CD4-positive, alpha-beta memory T cell (primary cell): ENCODE measurements around the gene WDR20. TPM values are rescaled to one million over a fixed set of nuclear protein-coding genes. Genes with fewer than 3 reads are reported as not detected.

Experiments used
- CTCF ChIA-PET: fragments of 350-600 bp; sonication (Branson Sonifier 250); formaldehyde crosslinking; loops from one replicate; lab custom pipeline; 2021; ENCODE audit warnings: inconsistent platforms; ENCODE audit not compliant: partially characterized antibody; lab: Charles Lee
- POLR2A ChIA-PET: fragments of 350-600 bp; sonication (Branson Sonifier 250); formaldehyde crosslinking; loops from one replicate; lab custom pipeline; 2021; ENCODE audit not compliant: partially characterized antibody; lab: Charles Lee
- DNase-seq, 5 donors: peaks; one replicate each; pipeline versions ENCODE4 v3.0.0 to v3.0.0-alpha.2; 2020 to 2022; ENCODE audit warnings: mixed read lengths in 1 of 5
- H3K27ac ChIP-seq: one replicate; pipeline ENCODE4 v1.7.0; 2013; ENCODE audit warnings: low read depth, low read length
- H3K27me3 ChIP-seq: 2 replicates; pipeline ENCODE4 v1.7.0; 2013; ENCODE audit warnings: mild to moderate bottlenecking, low read length, moderate library complexity; ENCODE audit not compliant: insufficient read depth
- H3K36me3 ChIP-seq: 2 replicates; pipeline ENCODE4 v1.7.0; 2013; ENCODE audit warnings: mild to moderate bottlenecking, low read length, moderate library complexity; ENCODE audit not compliant: insufficient read depth
- H3K4me1 ChIP-seq: 2 replicates; pipeline ENCODE4 v1.7.0; 2013; ENCODE audit warnings: mild to moderate bottlenecking, low read length, moderate library complexity; ENCODE audit not compliant: insufficient read depth
- H3K4me3 ChIP-seq, 2 donors: one replicate each; pipeline ENCODE4 v1.7.0; 2013; ENCODE audit warnings: low read length in 2 of 2, mild to moderate bottlenecking in 1 of 2
- H3K9me3 ChIP-seq, 2 donors: one replicate each; pipeline ENCODE4 v1.7.0; 2013; ENCODE audit warnings: low read length in 2 of 2, control low read depth in 1 of 2; ENCODE audit not compliant: control insufficient read depth in 1 of 2
- H3K27ac Mint-ChIP-seq, 7 donors: one replicate each; pipeline ENCODE4 v1.8.0; 2020 to 2021; ENCODE audit warnings: mixed read lengths in 7 of 7, mild to moderate bottlenecking in 6 of 7, inconsistent platforms in 3 of 7, moderate library complexity in 3 of 7
- H3K27me3 Mint-ChIP-seq, 2 donors: one replicate each; pipeline ENCODE4 v1.8.0; 2020 to 2021; ENCODE audit warnings: mixed read lengths in 2 of 2
- H3K36me3 Mint-ChIP-seq, 2 donors: one replicate each; pipeline ENCODE4 v1.8.0; 2020 to 2021; ENCODE audit warnings: mixed read lengths in 2 of 2, inconsistent platforms in 1 of 2, mild to moderate bottlenecking in 1 of 2
- H3K4me1 Mint-ChIP-seq, 4 donors: one replicate each; pipeline ENCODE4 v1.8.0; 2020 to 2021; ENCODE audit warnings: mixed read lengths in 4 of 4, mild to moderate bottlenecking in 1 of 4
- H3K4me3 Mint-ChIP-seq, 8 donors: one replicate each; pipeline ENCODE4 v1.8.0; 2020 to 2021; ENCODE audit warnings: mixed read lengths in 8 of 8, mild to moderate bottlenecking in 7 of 8, moderate library complexity in 6 of 8, inconsistent platforms in 3 of 8
- H3K9me3 Mint-ChIP-seq, 8 donors: one replicate each; pipeline ENCODE4 v1.8.0; 2020 to 2021; ENCODE audit warnings: mixed read lengths in 8 of 8, mild to moderate bottlenecking in 5 of 8, inconsistent platforms in 3 of 8, moderate library complexity in 1 of 8
- intact Hi-C: fragments of 100-400 bp; cut with micrococcal nuclease; formaldehyde crosslinking; loops from one replicate; pipeline ENCODE4 v1.15.1; 2023
- polyA plus RNA-seq, 2 donors: library from polyadenylated mRNA; unstranded; fragments of 300-500 nt; fragmentation: Illumina TruSeq; gene quantifications; one replicate each; pipeline ENCODE4 v1.2.3, GENCODE V29; 2021
- total RNA-seq, 2 experiments: library from RNA; stranded (reverse); gene quantifications; one replicate each; pipeline ENCODE4 v1.2.3, GENCODE V29; 2021

The WDR20 gene
- total and polyA plus RNA-seq, 4 experiments from 2014 or later, result 18.8 to 57.9 (median 39.6) TPM

DNA sequence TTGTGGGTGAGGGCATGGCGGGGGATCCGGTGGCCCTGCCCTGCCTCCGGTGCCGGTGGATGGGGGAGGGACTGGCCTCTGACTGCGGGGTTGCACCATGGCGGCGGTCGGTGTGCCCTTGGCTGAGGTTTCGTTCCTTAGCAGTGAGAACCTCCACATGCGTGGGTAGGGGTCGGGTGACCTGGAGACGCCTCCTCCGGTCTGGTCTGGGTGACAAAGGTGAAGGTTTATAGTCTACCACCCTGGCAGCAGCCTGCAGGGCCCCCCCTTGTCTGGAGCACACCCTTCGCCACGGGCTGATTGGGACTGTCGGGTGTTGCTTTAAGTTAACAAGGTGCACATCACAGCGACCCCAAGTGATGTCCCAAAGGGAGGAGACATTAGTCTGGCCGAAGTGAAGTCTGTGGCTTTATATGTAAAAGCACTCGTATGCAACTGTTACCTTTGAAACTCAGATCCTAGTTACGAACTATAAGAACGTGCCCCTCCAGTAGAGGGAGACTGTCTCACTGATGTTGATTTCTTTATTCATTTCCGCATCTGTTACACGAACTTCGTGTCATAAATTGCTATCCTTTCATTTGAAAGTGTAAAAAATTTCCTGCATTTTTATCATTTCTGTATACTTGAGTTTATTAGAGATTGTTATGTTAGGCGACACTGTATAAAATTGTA is 74.4 kb downstream of the WDR20 start:
- Histone ChIP-seq H3K27me3 (no peaks in the 10 kb centered on the region), H3K4me1 (no peaks in the 10 kb centered on the region), H3K9me3 (no peaks in the 10 kb centered on the region), H3K4me3 (no peak overlapping the region), H3K27ac (no peak overlapping the region), H3K36me3 (peaks cover 19% of the 10 kb centered on the region)
- no peak overlapping the region for H3K4me3 Mint-ChIP-seq
- CTCF ChIA-PET, result no interaction called here
- intact Hi-C loops, result no loop called here
- no peak for DNase-seq
- H3K27me3 Mint-ChIP-seq, result no peaks in the 10 kb centered on the region
- POLR2A ChIA-PET, result interaction anchor here (1.3 kb wide), 1 partner anchor 8 kb away, joined by 4 read pairs; no protein-coding TSS in a partner anchor
- no peak overlapping the region for H3K27ac Mint-ChIP-seq
- H3K9me3 Mint-ChIP-seq, result no peaks in the 10 kb centered on the region
- H3K4me1 Mint-ChIP-seq, result peaks cover 0 to 18% (median 3%) of the 10 kb centered on the region in 4 donors
- H3K36me3 Mint-ChIP-seq, result peaks cover 11 to 35% of the 10 kb centered on the region in 2 donors

DNA sequence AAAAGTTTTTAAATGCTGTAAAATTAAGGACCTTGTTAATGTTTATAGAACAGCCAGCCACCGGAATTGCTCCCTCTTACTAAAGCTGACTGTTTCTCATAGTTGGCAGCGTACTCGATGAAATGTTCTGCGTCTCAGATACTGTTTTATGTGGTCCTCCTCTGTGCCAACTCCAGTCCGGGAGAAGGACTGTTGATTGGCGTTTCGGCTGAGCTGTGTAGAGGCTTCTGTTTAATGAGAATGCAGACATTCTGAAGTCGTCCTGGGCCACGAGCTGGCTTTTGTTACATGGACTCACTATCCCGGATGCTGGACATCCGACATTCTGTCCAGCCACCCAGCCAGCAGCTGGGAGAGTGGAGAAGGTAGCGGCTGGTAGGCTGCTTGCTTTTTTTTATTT is 75.4 kb downstream of the WDR20 start:
- H3K4me3 ChIP-seq, result no peak overlapping the region
- peaks cover 13% of the 10 kb centered on the region for H3K36me3 ChIP-seq
- ChIA-PET CTCF (interaction anchor here (1.5 kb wide), 1 partner anchor 9 kb away, joined by 3 read pairs; no protein-coding TSS in a partner anchor), POLR2A (interaction anchor here (1.3 kb wide), 1 partner anchor 9 kb away, joined by 4 read pairs; no protein-coding TSS in a partner anchor)
- no peaks in the 10 kb centered on the region for H3K27me3 ChIP-seq
- Mint-ChIP-seq H3K27me3 (no peaks in the 10 kb centered on the region), H3K4me1 (peaks cover 6 to 23% (median 7%) of the 10 kb centered on the region in 4 donors), H3K4me3 (no peak overlapping the region), H3K36me3 (peaks cover 2 to 25% of the 10 kb centered on the region in 2 donors), H3K9me3 (no peaks in the 10 kb centered on the region), H3K27ac (peak overlapping the region in 1 of 7 donors; percentile 47)
- intact Hi-C loops, result no loop called here
- DNase-seq, result no peak
- no peaks in the 10 kb centered on the region for H3K9me3 ChIP-seq
- H3K27ac ChIP-seq, result no peak overlapping the region
- peaks cover 4% of the 10 kb centered on the region for H3K4me1 ChIP-seq

- POLR2A ChIA-PET, result interaction anchor here (1.3 kb wide), 1 partner anchor 9 kb away, joined by 4 read pairs; no protein-coding TSS in a partner anchor
- Histone ChIP-seq H3K4me1 (peaks cover 4% of the 10 kb centered on the region), H3K9me3 (no peaks in the 10 kb centered on the region), H3K27ac (no peak overlapping the region), H3K36me3 (peaks cover 11% of the 10 kb centered on the region), H3K4me3 (no peak overlapping the region), H3K27me3 (no peaks in the 10 kb centered on the region)
- peaks cover 0 to 24% of the 10 kb centered on the region in 2 donors for H3K36me3 Mint-ChIP-seq
- intact Hi-C loops, result no loop called here
- H3K4me3 Mint-ChIP-seq, result no peak overlapping the region
- H3K27me3 Mint-ChIP-seq, result no peaks in the 10 kb centered on the region
- peaks cover 6 to 24% (median 7%) of the 10 kb centered on the region in 4 donors for H3K4me1 Mint-ChIP-seq
- no peaks in the 10 kb centered on the region for H3K9me3 Mint-ChIP-seq
- DNase-seq, result no peak
- peak overlapping the region in 2 of 7 donors; percentile 32 to 74 for H3K27ac Mint-ChIP-seq
- CTCF ChIA-PET, result interaction anchor here (1.5 kb wide), 1 partner anchor 9 kb away, joined by 3 read pairs; no protein-coding TSS in a partner anchor
These were observed 76.0 kb downstream of the WDR20 start for GRCh38 chr14:102215576-102216250.

GRCh38 chr14:102217399-102217798 is 77.7 kb downstream of the WDR20 start:
- H3K27ac ChIP-seq, result no peak overlapping the region
- DNase-seq, result no peak
- no peak overlapping the region for H3K4me3 ChIP-seq
- intact Hi-C loops, result no loop called here
- H3K36me3 ChIP-seq, result peaks cover 4% of the 10 kb centered on the region
- Mint-ChIP-seq H3K27ac (no peak overlapping the region), H3K27me3 (no peaks in the 10 kb centered on the region), H3K9me3 (no peaks in the 10 kb centered on the region), H3K36me3 (peaks cover 0 to 16% of the 10 kb centered on the region in 2 donors), H3K4me3 (no peak overlapping the region), H3K4me1 (peaks cover 6 to 24% (median 7%) of the 10 kb centered on the region in 4 donors)
- ChIA-PET CTCF (no interaction called here), POLR2A (no interaction called here)
- H3K9me3 ChIP-seq, result no peaks in the 10 kb centered on the region
- no peaks in the 10 kb centered on the region for H3K27me3 ChIP-seq
- H3K4me1 ChIP-seq, result peaks cover 4% of the 10 kb centered on the region

- peaks cover 6 to 24% (median 7%) of the 10 kb centered on the region in 4 donors for H3K4me1 Mint-ChIP-seq
- Histone ChIP-seq H3K4me3 (no peak overlapping the region), H3K36me3 (peaks cover 4% of the 10 kb centered on the region), H3K27ac (no peak overlapping the region), H3K9me3 (no peaks in the 10 kb centered on the region), H3K4me1 (peaks cover 4% of the 10 kb centered on the region), H3K27me3 (no peaks in the 10 kb centered on the region)
- no peak overlapping the region for H3K27ac Mint-ChIP-seq
- DNase-seq, result no peak
- intact Hi-C loops, result no loop called here
- ChIA-PET POLR2A (no interaction called here), CTCF (interaction anchor here (1.1 kb wide), 1 partner anchor 37 kb away, joined by 3 read pairs; no protein-coding TSS in a partner anchor)
- no peaks in the 10 kb centered on the region for H3K9me3 Mint-ChIP-seq
- H3K4me3 Mint-ChIP-seq, result no peak overlapping the region
- H3K27me3 Mint-ChIP-seq, result no peaks in the 10 kb centered on the region
- peaks cover 0 to 16% of the 10 kb centered on the region in 2 donors for H3K36me3 Mint-ChIP-seq
These were observed 78.3 kb downstream of the WDR20 start for GRCh38 chr14:102217987-102218421.

GRCh38 chr14:102218688-102219087 is 79.0 kb downstream of the WDR20 start:
- ChIA-PET CTCF (interaction anchor here (1.1 kb wide), 1 partner anchor 37 kb away, joined by 3 read pairs; no protein-coding TSS in a partner anchor), POLR2A (no interaction called here)
- Histone ChIP-seq H3K9me3 (no peaks in the 10 kb centered on the region), H3K27me3 (no peaks in the 10 kb centered on the region), H3K36me3 (peaks cover 4% of the 10 kb centered on the region), H3K27ac (no peak overlapping the region), H3K4me3 (no peak overlapping the region), H3K4me1 (peaks cover 4% of the 10 kb centered on the region)
- H3K4me1 Mint-ChIP-seq, result peaks cover 6 to 24% (median 7%) of the 10 kb centered on the region in 4 donors
- H3K4me3 Mint-ChIP-seq, result no peak overlapping the region
- H3K9me3 Mint-ChIP-seq, result no peaks in the 10 kb centered on the region
- H3K27ac Mint-ChIP-seq, result no peak overlapping the region
- H3K27me3 Mint-ChIP-seq, result no peaks in the 10 kb centered on the region
- peaks cover 0 to 18% of the 10 kb centered on the region in 2 donors for H3K36me3 Mint-ChIP-seq
- intact Hi-C loops, result no loop called here
- no peak for DNase-seq

GRCh38 chr14:102219316-102219715 is 79.6 kb downstream of the WDR20 start:
- no peak for DNase-seq
- ChIA-PET CTCF (no interaction called here), POLR2A (interaction anchor here (0.6 kb wide), 1 partner anchor 261 kb away, joined by 3 read pairs; no protein-coding TSS in a partner anchor)
- no peaks in the 10 kb centered on the region for H3K9me3 ChIP-seq
- peaks cover under 1 to 18% of the 10 kb centered on the region in 2 donors for H3K36me3 Mint-ChIP-seq
- peaks cover 6 to 24% (median 7%) of the 10 kb centered on the region in 4 donors for H3K4me1 Mint-ChIP-seq
- H3K27me3 ChIP-seq, result no peaks in the 10 kb centered on the region
- H3K4me3 Mint-ChIP-seq, result no peak overlapping the region
- no peak overlapping the region for H3K4me3 ChIP-seq
- intact Hi-C loops, result no loop called here
- H3K4me1 ChIP-seq, result peaks cover 4% of the 10 kb centered on the region
- no peak overlapping the region for H3K27ac ChIP-seq
- H3K36me3 ChIP-seq, result peaks cover 4% of the 10 kb centered on the region
- no peaks in the 10 kb centered on the region for H3K27me3 Mint-ChIP-seq
- H3K27ac Mint-ChIP-seq, result peak overlapping the region in 3 of 7 donors; percentile 42 to 88 (median 59)
- no peaks in the 10 kb centered on the region for H3K9me3 Mint-ChIP-seq
